Transverse colon (tissue), 4 donors: ENCODE data around the gene ANKS4B. TPM values are rescaled to one million over a fixed set of nuclear protein-coding genes. Genes with fewer than 3 reads are reported as not detected.
A peak's percentile ranks its signal among the peaks of the same experiment; 100 is the strongest.

Experiments used
- DNase-seq: peaks from one replicate; pipeline ENCODE4 v3.0.0-alpha.2; 2019
- H3K27ac ChIP-seq, 4 donors: fragments of 200-600 bp; sonication (generic); 2 replicates each; pipeline ENCODE4 v1.5.1; 2016 to 2018; ENCODE audit warnings: inconsistent platforms in 4 of 4
- H3K27me3 ChIP-seq: fragments of 200-600 bp; sonication (generic); 2 replicates; pipeline ENCODE4 v1.5.1; 2017; ENCODE audit warnings: inconsistent platforms
- H3K36me3 ChIP-seq, 4 donors: fragments of 200-600 bp; sonication (generic); 2 replicates each; pipeline ENCODE4 v1.5.1; 2017 to 2019; ENCODE audit warnings: inconsistent platforms in 4 of 4
- H3K4me1 ChIP-seq, 4 donors: fragments of 200-600 bp; sonication (generic); 2 replicates each; pipeline ENCODE4 v1.5.1; 2017 to 2020; ENCODE audit warnings: inconsistent platforms in 4 of 4
- H3K4me3 ChIP-seq, 4 donors: fragments of 200-600 bp; sonication (generic); 1 replicate in 1 of 4; 2 replicates in 3 of 4; pipeline versions ENCODE4 v1.5.1 to v1.6.1; 2017 to 2019; ENCODE audit warnings: inconsistent platforms in 4 of 4
- H3K9me3 ChIP-seq, 2 donors: fragments of 200-600 bp; sonication (generic); 2 replicates each; pipeline ENCODE4 v1.5.1; 2017 to 2019; ENCODE audit warnings: inconsistent platforms in 2 of 2
- CTCF ChIP-seq, 5 experiments: fragments of 200-600 bp in 3 of 5; fragments of 450-650 bp in 2 of 5; sonication (generic) in 3 of 5; IDR thresholded peaks; 1 replicate in 2 of 5; 2 replicates in 3 of 5; pipeline ENCODE4 v1.5.1; 2016 to 2017; ENCODE audit warnings: antibody characterized with exemption in 5 of 5, inconsistent platforms in 3 of 5, mild to moderate bottlenecking in 2 of 5, moderate library complexity in 1 of 5
- EP300 ChIP-seq: sonication (generic); formaldehyde crosslinking; IDR thresholded peaks from one replicate; pipeline ENCODE4 v1.6.1; 2017; ENCODE audit warnings: antibody characterized with exemption, low read depth
- POLR2A ChIP-seq: fragments of 450-650 bp; IDR thresholded peaks from one replicate; pipeline ENCODE4 v1.6.1; 2016; ENCODE audit warnings: antibody characterized with exemption, mild to moderate bottlenecking, moderate library complexity
- POLR2AphosphoS5 ChIP-seq, 3 donors: sonication (generic); formaldehyde crosslinking; IDR thresholded peaks; one replicate each; pipeline ENCODE4 v1.6.1; 2016; ENCODE audit warnings: antibody characterized with exemption in 3 of 3
- WGBS, 2 donors: methylation state at CpG; one replicate each; pipeline ENCODE4 v1.1.5; 2018; ENCODE audit warnings: low coverage in 1 of 2; 5-methylcytosine and 5-hydroxymethylcytosine counted together
- in situ Hi-C, 4 donors: fragments of 200-750 bp; cut with MboI; loops; one replicate each; pipeline versions ENCODE4 v1.15.0 to v1.15.1; 2017; ENCODE audit warnings: low sequenced_read_pairs in 3 of 4, low pct_ligation_motif_present in 1 of 4, low pct_unique_long_range_greater_than_20kb in 1 of 4
- intact Hi-C: fragments of 100-400 bp; cut with DNase I; formaldehyde crosslinking; loops from one replicate; pipeline ENCODE4 v1.15.1; 2023; ENCODE audit warnings: low total_unique reads
- total RNA-seq, 4 donors: library from RNA; depleted of rRNA; stranded (reverse); fragments of >200 nt; gene quantifications; one replicate each; pipeline ENCODE4 v1.1.0, GENCODE V29; 2016

Gene ANKS4B
- total RNA-seq, 4 donors from 2014 or later = 27.7 to 70.2 (median 41.4) TPM

- WGBS, 2 donors = 60 to 78% methylated on average over 1 to 2 of the region's 2 CpGs
- DNase-seq = no peak
- Histone ChIP-seq H3K4me1 (peaks cover 0 to 11% (median 0%) of the 10 kb centered on the region in 4 donors), H3K4me3 (no peak overlapping the region), H3K27me3 (peaks cover 2% of the 10 kb centered on the region), H3K27ac (no peak overlapping the region), H3K9me3 (no peaks in the 10 kb centered on the region), H3K36me3 (no peaks in the 10 kb centered on the region)
- intact Hi-C loops (no loop called here), in situ Hi-C loops (no loop called here)
- TF ChIP-seq CTCF (IDR thresholded peaks at IDR 0.05) (no peak), POLR2AphosphoS5 (IDR thresholded peaks at IDR 0.05) (no peak), POLR2A (no peak), EP300 (no peak)
These were observed 16.4 kb upstream of the ANKS4B start for GRCh38 chr16:21217121-21217520.

- intact Hi-C loops = no loop called here
- Histone ChIP-seq H3K9me3 (no peaks in the 10 kb centered on the region), H3K27me3 (peaks cover 1% of the 10 kb centered on the region), H3K27ac (no peak overlapping the region), H3K36me3 (no peaks in the 10 kb centered on the region), H3K4me3 (no peak overlapping the region), H3K4me1 (peaks cover 0 to 18% (median 4%) of the 10 kb centered on the region in 4 donors)
- no peak for DNase-seq
- TF ChIP-seq POLR2AphosphoS5 (IDR thresholded peaks at IDR 0.05) (no peak), CTCF (IDR thresholded peaks at IDR 0.05) (no peak), EP300 (no peak)
- in situ Hi-C loops = no loop called here
- WGBS, 2 donors = 73 to 84% methylated on average over 7 of the region's 7 CpGs
These were observed 15.3 kb upstream of the ANKS4B start for GRCh38 chr16:21218153-21218552.

GRCh38 chr16:21219551-21219950 is 13.9 kb upstream of the ANKS4B start:
- DNase-seq = no peak
- Histone ChIP-seq H3K4me1 (peaks cover 7 to 24% (median 9%) of the 10 kb centered on the region in 4 donors), H3K9me3 (no peaks in the 10 kb centered on the region), H3K36me3 (no peaks in the 10 kb centered on the region), H3K27me3 (no peaks in the 10 kb centered on the region), H3K27ac (no peak overlapping the region), H3K4me3 (no peak overlapping the region)
- WGBS, 2 donors = 95 to 100% methylated on average over 2 of the region's 2 CpGs
- no peak for TF ChIP-seq CTCF (IDR thresholded peaks at IDR 0.05)
- no peak for TF ChIP-seq EP300
- no peak for TF ChIP-seq POLR2A
- TF ChIP-seq POLR2AphosphoS5 (IDR thresholded peaks at IDR 0.05) = no peak
- intact Hi-C loops (no loop called here), in situ Hi-C loops (no loop called here)

DNA sequence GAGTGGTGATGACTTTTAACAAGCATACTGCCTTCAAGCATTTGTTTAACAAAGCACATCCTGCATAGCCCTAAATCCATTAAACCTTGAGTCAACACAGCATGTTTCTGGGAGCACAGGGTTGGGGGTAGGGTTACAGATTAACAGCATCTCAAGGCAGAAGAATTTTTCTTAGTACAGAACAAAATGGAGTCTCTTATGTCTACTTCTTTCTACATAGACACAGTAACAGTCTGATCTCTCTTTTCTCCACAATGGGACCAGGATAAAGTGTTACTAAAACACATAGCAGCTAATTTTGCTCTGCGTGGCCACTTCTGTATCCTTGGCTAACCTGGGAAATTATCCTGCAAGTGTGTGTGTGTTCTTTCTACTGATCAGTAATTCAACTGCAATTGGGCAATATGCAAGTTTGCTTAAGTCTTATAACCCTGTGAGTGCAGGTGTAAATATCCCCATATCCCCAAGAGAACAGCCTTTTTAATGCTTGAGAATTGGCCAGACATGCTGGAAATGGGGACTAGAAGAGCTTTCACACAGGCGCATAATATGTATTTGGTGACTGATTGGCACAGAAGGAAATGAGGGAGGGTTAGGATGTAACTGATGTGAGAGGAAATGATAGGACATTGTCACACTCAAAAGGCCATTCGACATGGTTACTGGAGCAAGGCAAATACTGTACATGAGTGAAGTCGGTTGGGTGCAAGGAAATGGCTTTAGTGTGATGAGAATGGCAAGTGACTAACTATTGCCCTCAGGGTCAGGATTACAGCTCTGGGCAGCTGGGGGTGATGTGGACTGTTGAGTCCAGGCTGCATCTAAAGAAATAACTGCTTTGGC is 10.8 kb upstream of the ANKS4B start:
- intact Hi-C loops (no loop called here), in situ Hi-C loops (no loop called here)
- H3K4me1 ChIP-seq = peaks cover 7 to 24% (median 9%) of the 10 kb centered on the region in 4 donors
- H3K27ac ChIP-seq = peak overlapping the region; percentile 70 to 82 (median 78)
- H3K4me3 ChIP-seq = no peak overlapping the region
- TF ChIP-seq POLR2AphosphoS5 (IDR thresholded peaks at IDR 0.05) (no peak), POLR2A (no peak), EP300 (no peak), CTCF (IDR thresholded peaks at IDR 0.05) (no peak)
- no peaks in the 10 kb centered on the region for H3K27me3 ChIP-seq
- WGBS, 2 donors = 28 to 41% methylated on average over 2 to 4 of the region's 4 CpGs
- no peaks in the 10 kb centered on the region for H3K36me3 ChIP-seq
- peak; percentile 18 for DNase-seq
- no peaks in the 10 kb centered on the region for H3K9me3 ChIP-seq
